Measurements from ENCODE around the gene MYPOP.
"Not testable (repeated sequence)": the region's sequence is repeated elsewhere in the genome, so short reads cannot be mapped to it uniquely, and the experiment has no call there.

MYPOP gene

DNA sequence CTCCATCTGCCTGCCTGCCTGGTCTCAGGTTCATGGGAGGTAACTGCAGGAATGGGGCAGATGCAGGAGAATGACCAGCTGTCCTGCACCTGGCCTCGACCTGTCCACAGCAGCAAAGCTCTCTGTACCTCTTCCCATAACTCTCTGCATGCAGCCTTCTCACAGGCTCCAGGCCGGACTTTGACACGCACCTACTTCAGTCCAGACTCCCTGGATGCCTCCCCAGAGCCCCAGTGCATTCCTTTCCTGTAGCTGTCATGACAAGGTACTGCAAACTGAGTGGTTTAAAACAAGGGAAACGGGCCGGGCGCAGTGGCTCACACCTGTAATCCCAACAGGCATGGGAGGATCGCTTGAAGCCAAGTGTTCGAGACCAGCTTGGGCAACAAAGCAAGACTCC lies 8.9 kb upstream of the MYPOP start:
- DNase-seq = no peak

DNA sequence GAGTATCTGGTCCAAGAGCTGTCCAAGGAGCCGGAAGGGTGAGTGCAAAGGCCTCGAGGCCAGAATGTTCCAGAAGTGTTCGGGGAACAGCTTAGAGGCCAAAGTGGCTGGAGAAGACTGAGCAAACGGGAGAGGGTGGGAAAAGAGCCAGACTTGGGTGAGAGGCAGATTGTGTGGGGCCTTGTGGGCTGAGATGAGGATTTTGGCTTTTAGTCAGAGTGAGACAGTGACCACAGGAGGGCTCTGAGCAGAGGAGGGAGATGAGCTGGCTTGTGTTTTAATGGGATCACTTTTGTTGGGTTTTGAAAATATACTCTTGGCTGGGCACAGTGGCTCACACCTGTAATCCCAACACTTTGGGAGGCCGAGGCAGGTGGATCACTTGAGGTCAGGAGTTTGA lies 6.5 kb upstream of the MYPOP start:
- DNase-seq = no peak

DNA sequence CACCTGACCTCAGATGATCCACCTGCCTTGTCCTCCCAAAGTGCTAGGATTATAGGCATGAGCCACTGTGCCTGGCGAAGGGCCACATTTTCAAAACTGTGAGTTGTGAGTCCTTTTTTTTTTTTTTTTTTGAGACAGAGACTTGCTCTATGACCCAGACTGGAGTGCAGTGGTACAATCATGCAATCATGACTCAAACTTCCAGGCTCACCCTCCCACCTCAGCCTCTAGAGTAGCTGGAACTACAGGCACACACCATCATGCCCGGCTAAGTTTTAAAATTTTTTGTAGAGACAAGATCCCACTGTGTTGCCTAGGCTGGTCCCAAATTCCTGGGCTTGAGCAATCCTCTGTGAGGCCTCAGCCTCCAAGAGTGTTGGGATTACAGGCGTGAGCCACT lies 3.8 kb upstream of the MYPOP start:
- no peak for DNase-seq

DNA sequence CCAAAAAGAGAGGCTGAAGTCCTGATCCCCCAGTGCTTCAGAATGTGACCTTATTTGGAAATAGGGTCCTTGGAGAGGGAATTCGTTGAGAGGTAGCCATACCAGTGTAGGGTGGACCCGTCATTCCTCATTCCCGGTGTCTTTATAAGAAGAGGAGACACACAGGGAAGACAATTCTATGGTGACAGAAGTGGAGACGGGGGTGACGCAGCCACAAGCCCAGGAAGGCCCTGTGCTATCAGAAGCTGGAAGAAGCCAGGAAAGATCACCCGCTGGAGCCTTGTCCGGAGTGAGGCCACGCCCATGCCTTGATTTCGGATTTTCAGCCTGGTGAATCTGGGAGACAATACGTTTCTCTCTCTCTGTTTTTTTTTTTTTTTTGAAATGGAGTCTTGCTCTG lies 2.6 kb upstream of the MYPOP start:
- DNase-seq = no peak

DNA sequence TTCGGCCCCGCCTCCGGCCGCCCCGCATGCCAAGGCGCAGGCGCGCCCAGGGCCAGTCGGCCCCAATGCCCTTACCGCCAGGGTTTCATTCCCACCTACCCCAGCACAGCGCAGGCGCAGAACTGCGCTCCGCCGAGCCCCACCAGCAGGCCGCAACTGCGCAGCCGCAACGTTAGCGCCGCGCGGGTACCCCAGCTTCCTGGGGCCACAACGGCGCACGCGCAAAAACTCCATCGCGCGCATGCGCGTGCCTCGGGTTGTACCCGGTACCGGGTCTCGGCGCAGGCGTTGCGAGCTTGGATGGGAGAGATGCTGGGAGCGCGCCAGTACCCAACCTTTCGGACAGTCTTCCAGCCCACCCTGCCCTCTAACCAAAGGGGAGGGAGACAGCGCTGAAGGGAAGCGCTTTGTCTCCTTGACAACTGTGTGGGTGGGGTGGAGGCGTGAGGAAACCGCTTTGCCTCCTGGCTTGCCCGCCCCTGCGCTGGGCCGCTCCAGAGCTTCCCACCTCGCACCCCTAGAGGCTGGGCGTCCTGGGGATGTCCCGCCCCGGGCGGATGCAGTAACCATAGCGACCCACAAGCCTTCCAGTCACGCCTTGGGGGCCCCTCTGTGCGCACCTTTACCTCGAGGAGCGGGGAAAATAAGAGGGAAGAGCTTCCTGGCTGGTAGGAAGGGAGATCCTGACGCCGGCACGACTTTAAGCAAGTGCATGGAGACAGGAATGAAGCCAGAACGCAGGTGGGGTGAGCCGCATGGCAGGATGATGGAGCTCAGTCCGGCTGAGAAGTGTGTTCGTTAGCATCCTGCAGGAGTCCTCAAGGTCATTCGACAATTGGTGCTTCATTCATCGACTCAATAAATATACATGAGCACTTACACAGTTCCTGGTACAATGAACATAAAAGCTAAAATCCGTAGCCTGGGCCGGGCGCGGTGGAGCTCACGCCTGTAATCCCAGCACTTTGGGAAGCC lies 525 bp upstream of the MYPOP start:
- DNase-seq = peak; percentile 75 to 99 (median 96)

DNA sequence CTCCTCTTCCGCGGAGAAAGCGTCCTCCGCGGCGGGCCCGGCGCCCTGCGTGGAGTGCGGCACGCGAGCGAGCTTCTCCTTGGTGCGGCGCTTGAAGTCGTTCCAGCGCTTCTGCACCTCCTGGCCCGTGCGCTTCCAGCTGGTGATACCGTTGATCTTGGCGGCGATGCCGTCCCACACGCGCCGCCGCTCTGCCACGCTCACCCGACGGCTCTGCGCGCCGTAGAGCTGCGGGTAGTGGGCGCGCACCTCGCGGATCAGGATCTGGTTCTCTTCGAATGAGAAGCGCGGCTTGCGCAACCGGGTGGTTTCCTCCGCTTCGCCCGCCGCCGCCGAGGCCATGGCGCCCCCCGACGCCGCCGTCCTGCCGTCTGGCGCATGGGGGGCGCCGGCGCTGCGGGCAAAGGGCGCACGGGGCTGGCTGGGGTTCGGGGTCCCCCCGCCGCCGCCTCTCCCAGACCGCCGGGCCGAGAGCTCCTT lies 941 bp downstream of the MYPOP start:
- DNase-seq = peak in 3 of 58 donors; percentile 5 to 15 (median 12)

DNA sequence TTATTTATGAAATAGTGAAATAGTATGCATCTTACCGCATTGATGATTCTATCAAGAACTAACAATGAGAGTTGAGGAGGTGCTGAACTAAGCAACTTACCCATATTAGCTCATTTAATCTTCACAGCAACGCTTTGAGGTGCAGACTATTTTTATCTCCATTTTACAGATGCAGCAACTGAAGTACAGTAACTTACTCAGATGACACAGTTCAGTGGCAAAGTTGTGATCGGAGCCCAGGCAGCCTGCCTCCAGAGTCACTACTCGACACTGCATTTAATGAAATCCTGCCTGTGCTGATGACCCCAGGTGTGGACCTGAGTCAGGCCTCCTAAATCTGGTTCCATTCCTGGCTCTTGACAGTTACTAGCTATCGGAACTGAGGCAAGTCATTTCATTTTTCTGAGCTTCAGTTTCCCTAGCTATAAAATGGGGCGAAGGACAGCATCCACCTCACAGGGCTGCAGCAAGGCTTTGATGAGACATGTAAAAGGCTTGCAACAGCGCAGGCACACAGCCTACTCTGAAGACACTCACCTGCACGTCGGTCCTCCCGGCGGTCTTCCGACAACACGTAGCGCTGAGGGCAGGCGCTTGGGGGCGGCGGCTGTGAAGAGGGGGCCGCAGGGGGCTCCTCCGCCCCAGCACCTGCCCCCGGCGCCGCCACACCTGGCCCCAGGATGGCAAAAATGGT lies 1.5 kb downstream of the MYPOP start:
- no peak for DNase-seq

DNA sequence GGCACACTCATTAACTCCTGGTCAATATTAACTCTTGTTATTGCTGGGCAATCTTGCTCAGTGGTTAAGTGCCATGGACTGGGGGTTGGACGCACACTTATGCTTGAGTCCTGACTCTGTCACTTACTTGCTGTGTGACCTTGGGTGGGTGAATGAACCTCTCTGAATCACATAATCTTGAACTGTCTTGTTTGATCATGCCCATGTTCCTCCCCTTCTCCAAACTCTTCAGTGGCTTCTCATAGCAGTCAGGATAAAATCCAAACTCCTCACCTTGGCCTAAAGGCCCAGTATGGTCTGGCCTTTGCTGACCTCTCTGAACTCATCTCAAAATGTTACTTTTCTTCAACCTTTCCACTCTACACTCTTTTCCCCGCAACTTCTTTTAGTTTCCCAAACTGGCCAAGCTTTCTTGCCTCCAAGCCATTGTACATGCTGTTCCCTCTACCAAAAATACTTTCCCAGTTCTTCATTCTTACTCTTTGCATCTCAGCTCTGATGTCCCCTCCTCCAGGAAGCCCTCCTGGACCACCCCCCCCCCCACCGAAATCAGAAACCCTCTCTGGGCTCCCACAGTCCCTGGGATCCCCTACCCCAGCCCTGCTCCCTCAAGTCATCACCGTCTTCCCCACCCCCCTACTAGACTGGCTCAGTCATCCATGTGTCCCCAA lies 2.4 kb downstream of the MYPOP start:
- DNase-seq = no peak

DNA sequence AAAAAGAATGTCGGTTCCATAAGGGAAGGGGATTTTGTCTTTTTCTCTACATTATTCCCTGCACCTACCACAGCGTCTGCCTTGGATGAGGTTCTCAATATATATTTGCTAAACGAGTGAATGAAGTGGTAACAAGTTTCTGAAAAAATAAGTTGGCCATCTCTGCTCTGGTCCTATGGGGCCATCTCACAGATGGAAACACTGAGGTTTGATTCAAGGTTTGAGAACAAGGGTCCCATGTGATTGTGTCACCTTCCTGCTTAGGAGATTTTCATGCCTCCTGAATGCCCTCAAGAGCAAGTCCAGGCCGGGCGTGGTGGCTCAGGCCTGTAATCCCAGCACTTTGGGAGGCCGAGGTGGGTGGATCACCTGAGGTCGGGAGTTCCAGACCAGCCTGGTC lies 3.2 kb downstream of the MYPOP start:
- DNase-seq = no peak

DNA sequence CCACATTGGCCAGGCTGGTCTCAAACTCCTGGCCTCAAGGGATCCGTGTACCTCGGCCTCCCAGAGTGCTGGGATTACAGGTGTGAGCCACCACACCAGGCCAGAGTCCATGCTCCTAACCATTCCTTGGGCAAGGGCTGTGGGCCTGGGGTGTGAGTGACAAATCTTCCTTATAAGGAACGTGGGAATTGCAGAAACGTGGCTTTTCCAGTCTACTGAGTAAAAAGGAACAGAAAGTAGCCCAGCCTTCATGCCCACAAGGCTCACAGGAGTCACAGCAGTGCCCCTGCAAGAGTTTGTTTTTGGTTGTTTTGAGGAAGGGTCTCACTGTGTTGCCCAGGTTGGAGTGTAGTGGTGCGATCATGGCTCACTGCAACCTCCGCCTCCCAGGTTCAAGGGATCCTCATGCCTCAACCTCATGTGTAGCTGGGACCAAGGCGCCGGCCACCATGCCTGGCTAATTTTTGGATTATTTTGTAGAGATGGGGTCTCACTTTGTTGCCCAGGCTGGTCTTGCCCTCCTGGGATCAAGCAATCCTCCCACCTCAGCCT lies 5.1 kb downstream of the MYPOP start:
- no peak for DNase-seq

DNA sequence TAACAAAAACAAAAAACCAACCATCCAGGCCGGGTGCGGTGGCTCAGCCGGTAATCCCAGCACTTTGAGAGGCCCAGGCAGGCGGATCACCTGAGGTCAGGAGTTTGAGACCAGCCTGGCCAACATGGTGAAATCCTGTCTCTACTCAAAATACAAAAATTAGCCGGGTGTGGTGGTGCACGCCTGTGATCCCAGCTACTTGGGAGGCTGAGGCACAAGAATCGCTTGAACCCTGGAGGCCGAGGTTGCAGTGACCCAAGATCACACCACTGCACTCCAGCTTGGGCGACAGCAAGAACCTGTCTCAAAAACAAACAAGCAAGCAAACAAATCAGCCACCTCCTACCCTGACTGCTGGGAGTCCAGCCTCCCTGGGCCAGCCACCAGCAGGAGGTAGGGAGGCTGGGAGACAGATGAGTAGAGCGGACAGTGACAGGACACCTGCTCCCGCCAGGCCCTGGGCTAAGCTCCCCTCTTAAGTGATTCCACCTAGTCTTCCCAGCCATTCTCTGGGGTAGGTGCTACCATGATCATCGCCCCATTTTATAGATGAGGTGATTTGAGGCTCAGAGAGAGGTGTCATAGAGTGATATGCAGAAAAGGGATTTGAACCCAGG lies 6.3 kb downstream of the MYPOP start:
- DNase-seq = not testable (repeated sequence)

DNA sequence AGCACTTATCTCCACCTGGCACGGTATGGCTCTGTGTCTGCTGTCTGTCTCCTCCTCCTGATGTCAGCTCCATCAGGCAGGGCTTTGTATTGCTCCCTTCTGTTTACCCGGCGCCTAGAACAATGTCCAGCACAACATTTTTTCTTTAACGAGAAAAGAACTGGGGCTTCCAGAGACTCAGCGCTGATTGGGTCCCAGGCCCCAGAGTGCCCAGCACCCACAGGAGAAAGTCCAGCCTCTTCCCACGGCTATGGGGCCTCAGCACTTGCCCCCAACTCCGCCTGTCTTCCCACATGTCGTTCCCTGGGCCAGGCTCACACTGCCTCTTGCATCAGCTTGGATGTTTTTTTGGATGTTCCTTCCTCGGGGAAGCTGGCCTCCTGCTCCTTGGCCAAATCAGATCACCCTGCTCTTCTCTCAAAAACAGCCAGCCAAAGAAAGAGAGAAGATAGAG lies 6.9 kb downstream of the MYPOP start:
- peak in 1 of 58 donors; percentile 11 for DNase-seq

DNA sequence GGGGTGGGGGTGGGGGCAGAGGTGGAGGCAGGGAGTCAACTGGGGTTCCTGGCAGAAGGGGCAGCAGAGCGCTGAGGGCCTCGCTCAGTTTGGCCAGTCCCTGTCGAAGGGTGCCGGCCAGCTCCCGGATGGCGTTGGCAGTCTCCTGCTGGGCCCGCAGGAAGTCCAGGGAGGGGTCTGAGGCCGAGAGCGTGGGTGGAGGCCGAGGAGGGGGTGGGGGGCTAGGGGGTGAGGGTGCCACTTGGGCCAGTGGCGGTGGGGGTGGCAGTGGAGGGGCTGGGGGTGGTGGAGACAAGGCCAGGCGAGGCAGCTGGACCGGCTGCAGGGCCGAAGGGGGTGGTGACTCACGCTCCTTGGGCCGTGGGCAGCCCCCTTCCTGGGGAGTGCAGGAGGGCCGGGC lies 11.5 kb downstream of the MYPOP start:
- DNase-seq = no peak

DNA sequence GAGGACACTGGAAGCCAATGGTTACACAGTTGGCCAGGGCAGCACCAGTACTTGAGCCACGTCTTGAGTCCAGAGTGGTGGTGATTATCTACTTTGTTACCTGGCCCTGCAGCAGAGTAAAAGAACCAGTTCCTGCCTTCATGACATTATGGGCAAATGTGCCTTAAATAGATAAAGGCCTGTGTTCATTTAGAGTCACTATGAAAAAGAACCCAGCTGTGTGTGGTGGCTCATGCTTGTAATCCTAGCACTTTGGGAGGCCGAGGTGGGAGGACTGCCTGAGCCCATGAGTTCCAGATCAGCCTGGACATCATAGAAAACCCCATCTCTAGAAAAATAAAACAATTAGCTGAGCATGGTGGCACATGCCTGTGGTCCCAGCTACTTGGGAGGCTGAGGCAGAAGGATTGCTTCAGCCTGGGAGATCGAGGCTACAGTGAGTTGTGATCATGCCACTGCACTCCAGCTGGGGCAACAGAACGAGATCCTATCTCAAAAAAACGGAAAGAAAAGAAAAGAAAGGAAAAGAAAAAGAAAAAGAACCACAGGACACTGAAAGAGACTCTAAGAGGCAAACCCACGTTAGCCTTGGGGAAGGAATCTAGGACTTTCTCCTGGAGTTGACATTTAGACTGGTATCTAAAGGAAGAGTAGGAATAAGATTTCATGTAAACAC lies 13.1 kb downstream of the MYPOP start:
- no peak for DNase-seq

DNA sequence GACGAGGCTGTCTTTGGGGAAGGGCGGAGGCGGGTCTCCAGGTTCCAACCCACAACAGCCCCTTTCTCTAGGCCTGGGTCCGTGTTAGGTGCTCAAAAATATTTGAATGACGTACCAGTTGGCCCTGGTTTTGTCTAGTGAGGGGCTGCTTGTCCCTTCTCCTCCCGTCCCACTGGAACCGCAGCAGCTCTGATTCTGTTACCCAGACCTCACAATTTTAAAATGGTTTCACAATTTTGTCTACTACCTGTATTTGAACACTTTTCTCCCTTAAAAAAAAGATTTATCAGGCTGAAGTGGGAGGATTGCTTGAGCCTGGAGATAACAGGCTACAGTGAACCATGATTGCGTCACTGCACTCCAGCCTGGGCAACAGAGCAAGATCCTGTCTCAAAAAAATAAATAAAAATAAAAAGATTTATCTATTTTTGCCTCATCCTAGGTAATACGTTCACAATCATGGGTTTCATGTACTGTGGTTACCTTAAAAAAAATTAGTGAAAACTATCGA lies 15.2 kb downstream of the MYPOP start:
- DNase-seq = no peak

DNA sequence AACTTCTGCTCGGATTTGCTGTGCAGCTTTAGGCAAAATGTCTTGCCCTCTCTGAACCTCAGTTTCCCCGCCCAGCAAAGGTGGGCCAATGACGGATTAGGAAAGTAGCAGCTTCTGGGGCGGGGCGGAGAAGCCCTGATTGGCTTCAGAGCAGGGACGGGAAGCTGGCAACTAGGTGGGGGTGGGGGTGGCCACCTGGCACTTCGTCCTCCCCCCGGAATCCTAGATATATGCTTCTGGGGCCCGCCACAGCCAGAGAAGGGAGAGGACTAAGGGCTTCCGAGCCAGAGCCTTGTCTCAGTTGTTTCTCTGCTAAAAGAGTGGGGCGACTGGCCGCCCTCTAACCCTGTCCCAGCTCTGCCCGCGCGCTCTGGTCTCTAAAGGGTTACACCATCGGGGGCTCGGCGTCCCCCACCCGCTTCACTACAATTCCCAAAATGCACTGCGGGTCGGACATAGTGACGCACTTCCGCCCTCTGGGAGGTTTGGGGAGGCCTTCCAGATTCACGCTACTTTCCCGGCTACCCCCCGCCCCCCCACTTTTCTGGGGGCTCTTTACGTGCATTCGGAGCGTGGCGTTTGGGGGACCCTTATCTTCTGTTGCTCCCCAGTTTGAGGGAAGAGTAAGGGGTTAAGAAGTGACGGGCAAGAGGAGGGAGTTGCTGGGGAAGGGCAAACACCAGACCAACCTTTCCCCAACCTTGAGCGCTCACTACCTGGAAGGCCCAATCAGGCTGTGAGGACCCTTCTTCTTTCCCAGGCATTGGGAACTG lies 15.8 kb downstream of the MYPOP start:
- peak; percentile 57 to 93 (median 87) for DNase-seq

DNA sequence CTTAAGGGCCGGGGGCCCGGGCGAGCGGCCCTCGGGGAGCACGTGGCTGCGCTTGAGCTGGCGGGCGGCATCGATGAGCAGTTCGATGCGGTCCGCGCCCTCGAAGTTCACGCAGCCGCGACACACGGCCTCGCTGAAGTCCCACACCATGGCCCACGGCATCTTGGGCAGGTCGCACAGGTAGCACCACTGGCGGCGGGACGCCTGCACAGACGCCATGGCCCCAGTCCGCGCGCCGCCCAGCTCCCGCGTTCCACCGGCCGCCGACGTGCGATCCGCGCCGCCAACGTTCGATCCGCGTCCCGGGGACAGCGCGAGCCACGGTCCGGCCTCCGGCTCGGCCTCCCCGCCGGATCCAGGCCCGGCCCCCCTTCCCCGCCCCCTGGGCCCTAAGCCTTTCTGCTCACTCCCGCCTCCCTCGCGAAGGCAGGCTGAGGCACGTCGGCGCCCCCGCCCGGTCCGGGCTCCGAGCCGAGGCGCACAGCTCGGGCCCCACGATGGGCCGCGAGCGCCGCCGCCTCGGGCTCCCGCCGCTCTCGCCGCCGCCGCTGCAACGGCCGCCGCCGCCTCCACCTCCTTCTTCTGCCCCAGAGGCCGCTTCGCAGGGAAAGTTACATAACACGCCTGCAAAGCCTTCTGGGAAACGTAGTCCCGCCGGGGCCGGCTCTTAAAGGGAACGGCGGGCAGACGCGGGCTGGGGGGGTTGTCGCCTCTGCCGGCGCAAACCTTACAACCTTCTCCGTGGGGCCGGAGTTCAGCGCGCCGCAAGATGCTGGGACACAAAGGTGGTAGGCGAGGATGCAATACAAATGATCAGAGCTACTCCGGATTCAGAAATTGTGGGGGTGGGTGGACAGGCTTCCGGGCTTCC lies 16.6 kb downstream of the MYPOP start, which contains the start of gene IRF2BP1:
TSS of gene IRF2BP1 (minus strand) at position 586 of the 871 bp plus-strand sequence. CDS start at position 219, 367 bp downstream.
- DNase-seq = peak in 57 of 58 donors; percentile 62 to 93 (median 86)

Measured in anterior cingulate cortex (tissue), 58 donors.